ENCODE data around the gene BRINP1.

BRINP1 gene, protein sequence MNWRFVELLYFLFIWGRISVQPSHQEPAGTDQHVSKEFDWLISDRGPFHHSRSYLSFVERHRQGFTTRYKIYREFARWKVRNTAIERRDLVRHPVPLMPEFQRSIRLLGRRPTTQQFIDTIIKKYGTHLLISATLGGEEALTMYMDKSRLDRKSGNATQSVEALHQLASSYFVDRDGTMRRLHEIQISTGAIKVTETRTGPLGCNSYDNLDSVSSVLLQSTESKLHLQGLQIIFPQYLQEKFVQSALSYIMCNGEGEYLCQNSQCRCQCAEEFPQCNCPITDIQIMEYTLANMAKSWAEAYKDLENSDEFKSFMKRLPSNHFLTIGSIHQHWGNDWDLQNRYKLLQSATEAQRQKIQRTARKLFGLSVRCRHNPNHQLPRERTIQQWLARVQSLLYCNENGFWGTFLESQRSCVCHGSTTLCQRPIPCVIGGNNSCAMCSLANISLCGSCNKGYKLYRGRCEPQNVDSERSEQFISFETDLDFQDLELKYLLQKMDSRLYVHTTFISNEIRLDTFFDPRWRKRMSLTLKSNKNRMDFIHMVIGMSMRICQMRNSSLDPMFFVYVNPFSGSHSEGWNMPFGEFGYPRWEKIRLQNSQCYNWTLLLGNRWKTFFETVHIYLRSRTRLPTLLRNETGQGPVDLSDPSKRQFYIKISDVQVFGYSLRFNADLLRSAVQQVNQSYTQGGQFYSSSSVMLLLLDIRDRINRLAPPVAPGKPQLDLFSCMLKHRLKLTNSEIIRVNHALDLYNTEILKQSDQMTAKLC

DNA sequence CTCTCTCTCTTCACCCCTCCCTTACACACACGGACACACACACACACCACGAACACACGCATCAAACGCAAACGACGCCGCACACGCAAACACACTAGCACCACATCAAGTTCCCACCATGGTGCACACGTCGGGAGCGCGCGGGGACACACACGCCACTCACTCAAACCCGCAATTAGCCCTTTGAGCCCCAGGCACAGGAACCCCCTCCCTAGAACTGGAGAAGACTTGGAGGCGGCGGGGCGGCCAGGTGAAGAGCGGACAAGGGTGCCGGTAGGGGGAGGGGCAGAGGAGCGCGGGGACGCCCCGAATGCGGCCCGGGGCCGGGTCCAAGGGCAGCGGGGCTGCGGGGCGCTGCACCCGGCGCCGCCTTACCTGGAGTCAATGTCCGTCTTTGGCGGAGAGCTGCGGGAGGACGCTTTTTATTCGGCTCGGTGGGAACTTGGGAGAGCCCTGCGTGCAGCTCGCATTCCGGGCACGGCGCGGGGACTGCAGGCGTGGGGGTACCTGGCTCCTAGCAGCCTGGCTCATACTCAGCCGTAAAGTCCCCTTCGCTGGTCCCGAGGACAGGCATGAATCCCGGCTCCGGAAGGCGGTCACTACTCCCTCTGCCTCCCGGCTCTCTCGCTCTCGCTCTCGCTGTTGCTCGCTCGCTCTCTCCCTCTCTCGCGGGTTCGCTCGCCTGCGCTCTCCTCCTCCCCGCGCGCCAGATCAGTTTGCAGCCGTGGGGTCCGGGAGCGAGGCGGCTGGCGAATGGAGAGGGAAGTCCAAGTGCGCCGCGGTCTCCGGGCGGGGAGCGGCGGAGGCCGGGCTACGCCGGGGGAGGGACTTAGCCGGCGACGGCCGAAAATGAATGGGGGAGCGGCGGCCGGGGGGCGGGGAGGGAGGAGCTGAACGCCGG lies at the start of gene BRINP1:
TSS of gene BRINP1 (minus strand) at position 755 of the 901 bp plus-strand sequence. CDS start 56,080 bp downstream, outside the sequence.
- no peak within 1 kb of the TSS for H3K9ac ChIP-seq (ENCODE audit: low read length)
- H3K4me3 ChIP-seq (ENCODE audit: low read depth in 1 of 2, low read length in 2 of 2), result no peak within 1 kb of the TSS
- H3K27ac ChIP-seq (ENCODE audit: low read depth, low read length), result no peak within 1 kb of the TSS
- H3K36me3 ChIP-seq (ENCODE audit: insufficient read depth, low read length), result no peaks in the 10 kb centered on the region
- H3K4me1 ChIP-seq (ENCODE audit: insufficient read depth, low read length), result no peaks in the 10 kb centered on the region
- peaks cover 24 to 36% of the 10 kb centered on the region in 2 donors for H3K27me3 ChIP-seq (ENCODE audit: control insufficient read depth in 1 of 2, insufficient read depth in 2 of 2, low read length in 2 of 2)
- H3K9me3 ChIP-seq (ENCODE audit: low read length), result no peaks in the 10 kb centered on the region

DNA sequence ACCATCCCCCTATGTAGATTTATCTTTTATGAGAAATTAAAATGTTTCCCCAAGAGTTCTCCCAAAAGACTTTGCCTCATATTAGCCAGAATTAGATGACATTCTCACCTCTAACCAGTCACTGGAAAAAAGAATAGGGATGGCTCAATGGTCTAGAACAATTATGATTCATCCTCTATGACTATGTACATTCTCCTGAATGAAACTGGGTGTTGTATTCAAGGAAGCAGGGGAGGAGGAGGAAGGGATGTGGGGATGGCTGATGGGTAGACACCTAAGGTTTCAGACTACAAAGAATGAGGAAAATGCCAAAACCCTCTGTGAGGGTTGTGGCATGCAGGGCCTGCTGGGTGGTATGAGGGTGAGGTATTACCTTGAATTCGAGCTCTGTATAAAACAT lies 49.5 kb upstream of the BRINP1 start:
- Histone ChIP-seq H3K4me1 (ENCODE audit: insufficient read depth, low read length) (no peaks in the 10 kb centered on the region), H3K36me3 (ENCODE audit: insufficient read depth, low read length) (no peaks in the 10 kb centered on the region), H3K9ac (ENCODE audit: low read length) (no peak overlapping the region), H3K9me3 (ENCODE audit: low read length) (no peaks in the 10 kb centered on the region), H3K27me3 (ENCODE audit: control insufficient read depth in 1 of 2, insufficient read depth in 2 of 2, low read length in 2 of 2) (no peaks in the 10 kb centered on the region), H3K4me3 (ENCODE audit: low read depth in 1 of 2, low read length in 2 of 2) (no peak overlapping the region), H3K27ac (ENCODE audit: low read depth, low read length) (no peak overlapping the region)

DNA sequence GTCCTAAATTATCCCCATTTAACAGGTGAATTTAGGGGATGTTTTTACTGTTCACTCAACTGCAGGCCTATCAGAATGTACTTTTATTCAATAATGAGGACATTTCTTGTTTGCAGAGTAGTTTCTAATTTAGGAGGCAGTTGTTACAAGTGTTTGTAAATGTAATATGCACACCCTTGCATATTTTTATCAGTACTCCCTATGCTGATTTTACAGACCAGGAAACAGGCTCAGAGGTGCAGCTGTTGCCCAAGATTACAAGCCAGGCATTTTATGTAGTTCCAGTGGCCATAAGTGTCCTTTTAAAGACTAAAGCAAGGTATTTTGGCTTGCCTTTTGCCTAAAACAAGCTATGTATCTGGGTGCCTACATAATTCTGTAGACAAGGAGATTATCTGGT lies 47.6 kb upstream of the BRINP1 start:
- no peaks in the 10 kb centered on the region for H3K27me3 ChIP-seq (ENCODE audit: control insufficient read depth in 1 of 2, insufficient read depth in 2 of 2, low read length in 2 of 2)
- no peaks in the 10 kb centered on the region for H3K4me1 ChIP-seq (ENCODE audit: insufficient read depth, low read length)

DNA sequence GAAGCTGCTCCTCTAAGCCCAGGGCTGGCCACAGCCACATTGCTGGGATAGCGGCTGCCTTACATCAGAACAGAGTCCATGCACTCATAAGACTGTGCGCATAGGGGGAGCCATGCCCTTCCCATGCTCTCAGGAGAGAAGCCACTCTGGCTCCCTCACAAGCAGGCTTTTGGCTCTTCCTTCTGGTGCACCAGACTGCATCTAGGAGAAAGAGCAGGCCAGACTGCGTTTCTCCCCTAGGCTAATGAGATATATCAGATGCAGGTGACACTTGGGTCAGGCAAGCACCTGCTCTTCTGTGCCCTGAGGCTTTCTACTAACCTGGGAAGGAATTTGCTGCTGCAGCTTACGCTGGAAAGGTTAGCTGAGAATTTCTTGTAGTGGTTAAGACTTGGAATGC lies 43.2 kb upstream of the BRINP1 start:
- Histone ChIP-seq H3K27ac (ENCODE audit: low read depth, low read length) (no peak overlapping the region), H3K9me3 (ENCODE audit: low read length) (no peaks in the 10 kb centered on the region), H3K9ac (ENCODE audit: low read length) (no peak overlapping the region), H3K36me3 (ENCODE audit: insufficient read depth, low read length) (no peaks in the 10 kb centered on the region), H3K4me3 (ENCODE audit: low read depth in 1 of 2, low read length in 2 of 2) (no peak overlapping the region), H3K4me1 (ENCODE audit: insufficient read depth, low read length) (no peaks in the 10 kb centered on the region), H3K27me3 (ENCODE audit: control insufficient read depth in 1 of 2, insufficient read depth in 2 of 2, low read length in 2 of 2) (no peaks in the 10 kb centered on the region)

More for the DNA sequence above, 47.6 kb upstream of the BRINP1 start:
- H3K27ac ChIP-seq (ENCODE audit: low read depth, low read length), result no peak overlapping the region
- H3K9ac ChIP-seq (ENCODE audit: low read length), result no peak overlapping the region
- H3K9me3 ChIP-seq (ENCODE audit: low read length), result no peaks in the 10 kb centered on the region
- no peaks in the 10 kb centered on the region for H3K36me3 ChIP-seq (ENCODE audit: insufficient read depth, low read length)
- no peak overlapping the region for H3K4me3 ChIP-seq (ENCODE audit: low read depth in 1 of 2, low read length in 2 of 2)

DNA sequence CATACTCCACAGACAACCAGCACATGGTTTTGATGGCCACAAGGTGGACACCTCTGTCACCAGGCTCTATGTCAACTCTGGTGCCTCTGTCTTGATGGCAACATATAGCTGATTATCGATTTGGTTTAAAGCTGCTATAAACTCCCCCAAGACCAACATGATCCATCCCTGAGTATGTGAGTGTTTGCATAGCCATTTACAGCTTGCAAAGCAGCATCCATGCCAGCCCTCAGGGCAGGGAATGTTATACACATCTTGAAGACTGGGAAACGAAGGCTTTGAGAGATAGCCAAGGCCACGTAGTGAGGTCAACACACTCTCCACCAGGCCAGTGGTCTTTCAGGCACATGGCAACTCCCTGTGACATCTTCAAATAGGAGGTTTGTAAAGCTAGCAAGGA lies 40.3 kb upstream of the BRINP1 start:
- no peaks in the 10 kb centered on the region for H3K36me3 ChIP-seq (ENCODE audit: insufficient read depth, low read length)
- H3K27me3 ChIP-seq (ENCODE audit: control insufficient read depth in 1 of 2, insufficient read depth in 2 of 2, low read length in 2 of 2), result no peaks in the 10 kb centered on the region
- H3K27ac ChIP-seq (ENCODE audit: low read depth, low read length), result no peak overlapping the region
- no peaks in the 10 kb centered on the region for H3K4me1 ChIP-seq (ENCODE audit: insufficient read depth, low read length)
- no peaks in the 10 kb centered on the region for H3K9me3 ChIP-seq (ENCODE audit: low read length)
- H3K4me3 ChIP-seq (ENCODE audit: low read depth in 1 of 2, low read length in 2 of 2), result no peak overlapping the region
- no peak overlapping the region for H3K9ac ChIP-seq (ENCODE audit: low read length)

DNA sequence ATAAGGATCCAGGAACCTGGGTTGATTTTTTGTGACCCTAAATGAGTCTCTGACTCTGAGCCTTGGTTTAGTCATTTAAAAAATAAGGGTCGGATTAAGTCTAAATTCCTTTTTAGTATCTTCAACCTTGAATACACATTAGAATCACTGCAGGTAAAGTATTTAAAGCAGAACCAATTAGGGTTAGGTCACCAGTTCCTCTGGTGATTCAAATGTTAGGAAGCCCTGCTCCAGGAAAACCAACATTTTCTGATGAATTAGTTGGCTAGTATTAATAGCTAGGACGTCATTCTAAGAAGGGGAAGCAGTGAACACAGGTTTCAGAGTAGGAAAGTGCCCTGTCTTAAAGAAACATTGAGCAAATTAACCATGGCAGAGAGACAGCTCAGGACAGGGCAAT lies 31.4 kb upstream of the BRINP1 start:
- Histone ChIP-seq H3K4me1 (ENCODE audit: insufficient read depth, low read length) (no peaks in the 10 kb centered on the region), H3K4me3 (ENCODE audit: low read depth in 1 of 2, low read length in 2 of 2) (no peak overlapping the region), H3K36me3 (ENCODE audit: insufficient read depth, low read length) (no peaks in the 10 kb centered on the region), H3K9me3 (ENCODE audit: low read length) (no peaks in the 10 kb centered on the region), H3K27ac (ENCODE audit: low read depth, low read length) (no peak overlapping the region), H3K9ac (ENCODE audit: low read length) (no peak overlapping the region), H3K27me3 (ENCODE audit: control insufficient read depth in 1 of 2, insufficient read depth in 2 of 2, low read length in 2 of 2) (no peaks in the 10 kb centered on the region)

DNA sequence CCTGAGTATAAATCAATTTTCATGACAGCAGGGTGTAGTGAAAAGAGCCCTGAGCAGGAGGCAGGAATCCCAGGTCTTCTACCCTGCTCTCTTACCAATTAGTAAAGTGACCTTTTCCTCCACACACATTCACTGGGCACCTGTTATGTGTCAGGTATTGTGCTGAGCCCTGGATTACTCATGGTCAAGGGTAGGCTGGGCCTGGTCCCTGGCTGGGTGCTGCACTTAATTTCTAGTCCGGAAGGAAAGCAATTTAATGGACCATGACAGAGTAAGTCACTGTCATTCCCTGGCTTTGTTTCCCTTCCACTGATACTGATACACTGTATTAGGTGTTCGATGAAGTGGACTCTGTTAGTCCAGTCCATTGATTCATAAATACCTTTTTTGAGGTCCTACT lies 29.1 kb upstream of the BRINP1 start:
- H3K27ac ChIP-seq (ENCODE audit: low read depth, low read length), result no peak overlapping the region
- H3K9ac ChIP-seq (ENCODE audit: low read length), result no peak overlapping the region
- no peaks in the 10 kb centered on the region for H3K9me3 ChIP-seq (ENCODE audit: low read length)
- no peaks in the 10 kb centered on the region for H3K4me1 ChIP-seq (ENCODE audit: insufficient read depth, low read length)
- H3K27me3 ChIP-seq (ENCODE audit: control insufficient read depth in 1 of 2, insufficient read depth in 2 of 2, low read length in 2 of 2), result no peaks in the 10 kb centered on the region
- H3K36me3 ChIP-seq (ENCODE audit: insufficient read depth, low read length), result no peaks in the 10 kb centered on the region
- H3K4me3 ChIP-seq (ENCODE audit: low read depth in 1 of 2, low read length in 2 of 2), result no peak overlapping the region

DNA sequence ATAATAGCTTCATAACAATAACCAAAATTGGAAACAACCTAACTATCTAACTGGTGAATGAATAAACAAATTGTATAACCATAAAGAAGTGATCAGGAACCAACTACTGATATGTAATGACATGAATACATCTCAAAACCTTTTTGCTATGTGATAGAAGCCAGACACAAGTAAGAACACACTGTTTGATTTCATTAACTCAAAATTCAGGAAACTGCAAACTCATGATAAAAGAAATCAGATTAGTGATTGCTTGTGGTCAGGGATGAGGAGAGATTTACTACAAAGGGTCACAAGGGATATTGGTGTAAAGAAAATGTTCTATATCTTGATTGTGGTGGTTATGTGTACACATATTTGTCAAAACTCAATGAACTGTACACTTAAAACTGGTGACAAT lies 22.6 kb upstream of the BRINP1 start:
- H3K36me3 ChIP-seq (ENCODE audit: insufficient read depth, low read length), result no peaks in the 10 kb centered on the region
- no peak overlapping the region for H3K4me3 ChIP-seq (ENCODE audit: low read depth in 1 of 2, low read length in 2 of 2)
- no peak overlapping the region for H3K27ac ChIP-seq (ENCODE audit: low read depth, low read length)
- H3K9ac ChIP-seq (ENCODE audit: low read length), result no peak overlapping the region
- H3K27me3 ChIP-seq (ENCODE audit: control insufficient read depth in 1 of 2, insufficient read depth in 2 of 2, low read length in 2 of 2), result no peaks in the 10 kb centered on the region
- no peaks in the 10 kb centered on the region for H3K9me3 ChIP-seq (ENCODE audit: low read length)
- H3K4me1 ChIP-seq (ENCODE audit: insufficient read depth, low read length), result no peaks in the 10 kb centered on the region

DNA sequence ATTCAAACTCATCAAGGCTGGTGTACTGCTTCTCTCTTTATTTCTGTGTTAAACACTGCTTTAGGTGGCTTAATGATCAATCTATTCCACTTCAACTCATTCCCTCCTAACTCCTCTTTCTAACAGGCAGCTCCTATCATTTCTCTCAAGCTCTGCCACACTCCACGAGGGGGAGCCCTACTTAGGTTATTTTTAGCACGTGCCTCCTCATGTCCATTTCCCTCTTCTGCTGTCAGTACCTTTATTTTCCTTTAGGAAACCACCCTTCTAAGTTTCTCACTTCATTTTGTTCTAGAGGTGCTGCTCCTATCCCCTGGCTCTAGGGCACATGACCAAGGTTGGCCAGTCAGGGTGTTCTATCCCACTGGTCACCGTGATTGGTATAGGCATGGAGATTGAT lies 6.7 kb upstream of the BRINP1 start:
- H3K4me1 ChIP-seq (ENCODE audit: insufficient read depth, low read length), result no peaks in the 10 kb centered on the region

DNA sequence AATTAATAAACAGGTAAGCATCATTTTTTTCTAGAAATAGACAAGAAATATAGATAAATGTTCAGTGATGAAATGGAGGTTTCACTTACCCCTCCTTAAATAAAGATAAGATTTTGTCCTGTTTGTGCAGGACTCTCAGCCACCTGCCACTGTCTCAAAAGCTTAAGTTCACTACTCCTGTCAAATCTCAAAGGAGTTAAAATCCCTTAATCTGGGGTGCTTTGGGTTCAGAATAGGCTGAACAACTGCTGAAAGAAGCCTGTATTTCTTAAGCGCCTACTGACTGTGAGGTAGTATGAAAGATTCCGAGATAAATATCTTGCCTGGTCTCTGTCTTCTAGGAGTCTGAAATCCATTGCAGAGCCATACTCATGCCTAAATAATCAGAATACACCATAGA lies 3.7 kb upstream of the BRINP1 start:
- Histone ChIP-seq H3K27ac (ENCODE audit: low read depth, low read length) (no peak overlapping the region), H3K9me3 (ENCODE audit: low read length) (no peaks in the 10 kb centered on the region), H3K4me1 (ENCODE audit: insufficient read depth, low read length) (no peaks in the 10 kb centered on the region), H3K36me3 (ENCODE audit: insufficient read depth, low read length) (no peaks in the 10 kb centered on the region), H3K9ac (ENCODE audit: low read length) (no peak overlapping the region), H3K4me3 (ENCODE audit: low read depth in 1 of 2, low read length in 2 of 2) (no peak overlapping the region), H3K27me3 (ENCODE audit: control insufficient read depth in 1 of 2, insufficient read depth in 2 of 2, low read length in 2 of 2) (peaks cover 19 to 27% of the 10 kb centered on the region in 2 donors)

More for the DNA sequence above, 6.7 kb upstream of the BRINP1 start:
- Histone ChIP-seq H3K9ac (ENCODE audit: low read length) (no peak overlapping the region), H3K36me3 (ENCODE audit: insufficient read depth, low read length) (no peaks in the 10 kb centered on the region), H3K9me3 (ENCODE audit: low read length) (no peaks in the 10 kb centered on the region), H3K27ac (ENCODE audit: low read depth, low read length) (no peak overlapping the region), H3K27me3 (ENCODE audit: control insufficient read depth in 1 of 2, insufficient read depth in 2 of 2, low read length in 2 of 2) (no peaks in the 10 kb centered on the region), H3K4me3 (ENCODE audit: low read depth in 1 of 2, low read length in 2 of 2) (no peak overlapping the region)

DNA sequence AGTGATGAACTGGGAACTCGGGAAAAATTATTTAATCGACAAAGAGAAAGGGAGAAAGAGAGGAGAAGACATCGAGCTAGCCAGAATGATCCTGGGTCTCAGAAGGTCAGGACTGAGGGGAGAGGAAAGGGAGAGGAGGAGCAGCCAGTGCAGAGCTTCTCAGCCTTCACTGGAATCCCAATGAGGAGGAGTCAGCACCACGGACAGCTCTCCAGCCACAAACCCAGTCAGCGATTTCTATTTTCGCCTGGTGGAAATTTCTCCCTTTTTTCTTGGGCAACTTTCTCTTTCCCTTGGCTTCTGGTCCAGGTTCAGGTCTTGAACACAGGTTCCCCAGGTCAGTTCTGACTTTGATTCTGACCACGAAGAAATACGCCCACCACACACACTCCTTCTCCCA lies 1.6 kb upstream of the BRINP1 start:
- H3K9ac ChIP-seq (ENCODE audit: low read length), result no peak overlapping the region
- H3K4me3 ChIP-seq (ENCODE audit: low read depth in 1 of 2, low read length in 2 of 2), result no peak overlapping the region
- H3K27me3 ChIP-seq (ENCODE audit: control insufficient read depth in 1 of 2, insufficient read depth in 2 of 2, low read length in 2 of 2), result peaks cover 24 to 36% of the 10 kb centered on the region in 2 donors
- H3K36me3 ChIP-seq (ENCODE audit: insufficient read depth, low read length), result no peaks in the 10 kb centered on the region
- H3K4me1 ChIP-seq (ENCODE audit: insufficient read depth, low read length), result no peaks in the 10 kb centered on the region
- H3K9me3 ChIP-seq (ENCODE audit: low read length), result no peaks in the 10 kb centered on the region
- H3K27ac ChIP-seq (ENCODE audit: low read depth, low read length), result no peak overlapping the region
